Measurements from ENCODE around the gene MAST3. TPM values are rescaled to one million over a fixed set of nuclear protein-coding genes. Genes with fewer than 3 reads are reported as not detected.

MAST3 gene
- total RNA-seq, 1 donor from 2014 or later, result 12.4 TPM

DNA sequence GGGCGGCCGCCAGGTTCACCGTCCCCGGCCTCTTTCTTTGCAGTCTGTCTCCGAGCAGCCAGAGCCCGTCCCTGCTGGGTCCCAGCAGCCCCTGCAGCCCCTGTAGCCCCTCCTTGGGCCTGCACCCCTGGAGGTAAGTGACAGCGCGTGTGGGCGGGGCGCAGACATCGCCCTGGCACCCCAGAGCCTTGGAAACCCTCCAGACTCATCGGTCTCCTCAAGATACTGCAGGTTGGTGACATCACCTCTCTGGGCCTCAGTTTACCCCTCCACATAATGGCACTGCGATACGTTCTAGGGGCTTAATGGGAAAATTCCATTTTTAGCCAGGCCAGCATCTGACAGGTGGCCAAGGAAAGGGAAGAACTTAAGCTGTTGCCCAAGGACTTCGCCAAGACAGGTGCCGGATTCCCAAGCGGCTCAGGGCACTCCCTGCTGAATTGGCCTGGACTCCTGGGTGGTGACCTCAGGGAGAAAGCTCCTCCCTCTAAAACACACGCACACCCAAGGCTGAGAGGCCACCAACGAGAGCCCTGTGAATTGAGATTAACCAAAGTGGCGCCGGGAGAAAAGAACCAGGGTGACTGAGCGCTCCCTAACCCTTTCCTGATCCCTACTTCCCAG is 13.1 kb downstream of the MAST3 start:
- DNase-seq (ENCODE audit: low spot score), result no peak

DNA sequence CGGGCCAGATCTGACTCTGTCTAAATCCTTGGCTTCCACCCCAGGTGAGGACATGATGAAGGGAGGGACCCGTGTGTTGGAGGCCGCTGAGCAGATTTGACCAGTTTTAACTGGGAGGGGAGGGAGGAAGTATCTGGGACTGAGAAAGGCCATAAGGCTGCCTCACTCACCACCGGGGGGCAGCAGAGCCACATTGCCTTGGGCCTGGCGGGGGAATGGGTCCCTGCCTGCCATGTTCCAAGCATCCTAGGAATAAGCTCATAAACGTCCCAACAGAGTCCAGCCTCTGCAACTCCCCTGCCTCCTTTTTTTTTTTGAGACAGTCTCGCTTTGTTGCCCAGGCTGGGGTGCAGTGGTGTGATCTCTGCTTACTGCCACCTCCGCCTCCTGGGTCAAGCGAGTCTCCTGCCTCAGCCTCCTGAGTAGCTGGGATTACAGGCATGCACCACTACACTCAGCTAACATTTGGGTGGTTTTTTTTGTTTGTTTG is 15.5 kb downstream of the MAST3 start:
- peak; percentile 90 for DNase-seq (ENCODE audit: low spot score)

DNA sequence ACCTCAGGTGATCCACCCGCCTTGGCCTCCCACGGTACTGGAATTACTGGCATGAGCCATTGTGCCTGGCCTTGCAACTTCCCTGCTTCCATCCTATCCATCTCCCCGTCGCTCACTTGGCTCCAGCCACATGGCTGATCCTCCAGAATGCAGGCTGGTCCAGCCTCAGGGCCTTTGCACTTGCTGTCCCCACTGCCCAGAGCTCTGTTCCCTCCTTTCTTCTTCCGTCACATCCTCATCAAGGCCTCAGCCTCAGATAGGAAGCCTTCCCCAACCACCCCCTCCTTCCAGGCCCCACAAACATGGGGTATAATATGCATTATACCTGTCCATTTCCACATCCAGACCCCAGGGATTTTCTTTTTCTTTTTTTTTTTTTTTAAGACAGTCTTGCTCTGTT is 16.2 kb downstream of the MAST3 start:
- DNase-seq (ENCODE audit: low spot score), result no peak

DNA sequence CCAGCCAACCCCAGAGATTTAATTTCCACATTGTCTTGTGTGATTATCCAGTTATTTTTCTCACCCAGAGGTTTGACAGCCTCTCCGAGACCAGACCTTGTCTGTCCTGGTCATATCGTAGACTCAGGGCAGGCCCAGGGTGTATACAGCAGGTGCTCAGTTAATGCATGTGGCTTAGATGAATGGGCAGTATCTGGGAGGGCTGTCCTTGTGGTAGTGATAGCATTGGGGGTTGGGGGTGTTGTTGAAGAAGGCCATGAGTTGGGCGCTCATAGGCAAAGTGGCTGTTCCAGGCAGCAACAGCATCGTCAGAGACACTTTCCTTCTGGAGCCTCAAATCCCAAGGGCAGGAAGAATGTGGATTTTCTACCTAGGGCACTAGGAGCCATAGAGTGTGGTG is 16.9 kb downstream of the MAST3 start:
- DNase-seq (ENCODE audit: low spot score), result no peak

DNA sequence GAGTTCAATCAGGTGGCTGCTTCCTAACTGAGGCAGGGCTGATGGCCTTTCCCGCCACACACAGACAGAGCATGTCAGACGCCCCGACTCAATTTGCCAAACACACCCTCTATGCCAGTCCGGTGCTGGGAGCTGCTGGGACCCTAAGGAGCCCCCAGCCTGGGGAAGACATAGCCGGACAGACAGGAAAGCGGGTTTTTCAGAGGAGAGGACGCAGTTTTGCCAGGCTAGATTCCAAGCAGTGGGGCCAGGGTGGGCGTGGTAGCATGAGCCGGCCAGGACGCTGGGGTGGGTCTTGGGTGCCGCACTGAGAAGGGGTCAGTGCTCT is 19.8 kb downstream of the MAST3 start:
- DNase-seq (ENCODE audit: low spot score), result no peak

DNA sequence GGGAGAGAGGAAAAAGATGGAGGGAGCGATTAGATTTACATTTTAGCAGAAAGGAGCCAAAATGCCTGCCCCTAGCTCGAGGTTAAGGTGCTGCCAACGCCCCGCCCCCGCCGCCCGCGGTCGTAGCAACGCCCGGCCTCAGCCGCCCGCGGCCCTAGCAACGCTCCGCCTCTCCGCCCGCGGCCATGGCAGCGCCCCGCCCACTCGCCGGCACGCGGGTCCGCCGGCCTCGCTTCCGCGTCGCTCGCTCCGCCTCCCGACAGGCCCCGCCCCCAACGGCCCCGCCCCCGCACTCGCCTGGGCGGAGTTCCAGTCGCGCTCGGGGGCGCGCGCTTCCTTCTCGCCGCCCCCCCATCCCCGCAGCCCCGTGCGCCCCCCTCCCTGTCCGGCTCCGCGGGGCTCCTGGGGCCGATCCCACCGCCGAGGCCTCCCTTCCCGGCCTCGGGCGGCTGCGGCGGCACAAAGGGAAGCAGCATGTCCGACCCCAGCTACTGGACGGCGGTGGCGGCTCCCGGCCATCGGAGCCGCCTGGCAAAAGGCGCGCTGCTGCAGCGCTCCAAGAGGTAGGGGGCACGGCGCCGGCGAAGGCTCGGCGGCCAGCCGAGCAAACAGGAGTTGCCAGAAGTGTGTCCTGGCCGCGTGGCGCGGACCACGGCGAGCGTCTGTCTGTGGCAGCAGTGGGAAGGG is 20.3 kb downstream of the MAST3 start:
- peak; percentile 90 for DNase-seq (ENCODE audit: low spot score)

DNA sequence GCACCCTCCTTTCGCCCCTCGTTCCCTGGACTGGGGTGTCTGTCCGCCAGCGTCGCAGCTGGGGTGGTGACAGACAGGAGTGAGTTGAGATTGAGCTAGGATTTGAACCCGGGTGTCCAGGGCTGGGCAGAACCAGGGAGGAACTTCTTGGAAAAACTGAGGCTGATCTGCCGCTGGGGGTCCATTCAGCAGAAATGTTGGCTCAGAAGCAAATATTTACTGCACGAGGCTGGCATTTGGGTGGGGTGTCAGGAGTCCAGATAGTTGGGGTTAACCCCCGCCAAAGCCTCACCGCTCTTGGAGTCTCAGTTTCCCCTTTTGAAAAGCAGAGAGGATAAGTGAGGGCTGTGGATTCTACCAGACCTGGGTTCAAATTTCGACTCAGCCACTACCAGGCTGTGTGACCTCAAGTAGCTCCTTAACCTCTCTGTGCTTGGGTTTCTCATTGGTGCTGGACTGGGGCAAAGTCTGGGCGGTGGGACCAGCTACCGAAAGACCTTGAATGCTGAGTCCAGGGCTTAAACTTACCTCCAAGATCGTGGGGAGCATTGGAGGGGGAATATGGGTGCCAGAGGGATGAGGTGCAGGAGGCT is 20.9 kb downstream of the MAST3 start:
- no peak for DNase-seq (ENCODE audit: low spot score)

DNA sequence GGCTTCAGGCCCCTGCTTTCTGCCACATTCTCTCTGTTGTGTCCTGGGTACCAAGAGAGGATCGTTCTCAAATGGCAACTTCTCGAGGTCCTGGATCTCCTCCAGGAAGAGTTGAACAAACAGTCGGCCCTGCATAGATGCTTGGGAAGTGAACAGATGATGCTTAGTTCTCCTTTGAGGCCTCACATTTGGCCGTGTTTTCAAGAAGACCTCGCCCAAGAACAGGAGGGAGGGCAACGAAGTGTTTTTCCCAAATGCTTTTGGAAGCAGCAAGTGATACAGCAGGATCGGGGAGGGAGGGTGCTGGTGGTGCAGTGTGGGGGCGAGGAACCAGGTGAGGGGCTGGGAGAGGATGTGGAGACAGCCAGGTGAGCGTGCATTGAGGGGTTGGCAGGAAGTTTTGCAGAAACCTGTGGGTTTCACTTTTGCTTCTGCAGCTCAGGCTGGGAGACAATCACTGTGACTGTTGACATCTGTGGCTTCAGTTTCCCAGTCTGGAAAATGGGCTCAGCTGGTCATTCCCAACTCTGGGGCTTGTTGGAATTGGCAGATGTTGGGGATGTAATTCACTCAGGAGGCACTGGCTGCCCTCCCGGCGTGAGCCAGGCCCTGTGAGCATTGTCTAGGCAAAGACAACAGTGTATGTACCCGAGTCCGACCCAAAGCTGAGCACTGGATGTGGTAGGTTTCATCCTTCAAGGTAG is 21.6 kb downstream of the MAST3 start:
- no peak for DNase-seq (ENCODE audit: low spot score)

DNA sequence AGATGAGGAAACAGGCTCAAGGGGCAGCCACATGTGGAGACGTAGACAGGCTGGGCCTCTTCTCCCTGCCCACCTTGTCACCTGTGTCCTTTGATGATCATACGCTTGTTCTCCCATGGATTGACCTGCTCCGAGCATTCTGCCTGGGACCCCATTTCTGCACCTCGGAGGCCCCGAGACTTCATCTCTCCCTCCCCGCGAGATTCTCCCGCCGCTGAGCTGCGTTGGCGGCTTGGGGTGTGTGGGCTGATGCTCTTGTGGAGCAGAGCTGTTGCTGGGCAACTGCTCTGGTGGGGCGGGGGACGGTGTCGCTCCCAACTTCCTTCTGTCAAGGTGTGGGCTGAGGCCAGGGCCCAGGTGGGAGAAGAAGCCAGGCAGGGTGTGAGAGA is 22.1 kb downstream of the MAST3 start:
- no peak for DNase-seq (ENCODE audit: low spot score)

DNA sequence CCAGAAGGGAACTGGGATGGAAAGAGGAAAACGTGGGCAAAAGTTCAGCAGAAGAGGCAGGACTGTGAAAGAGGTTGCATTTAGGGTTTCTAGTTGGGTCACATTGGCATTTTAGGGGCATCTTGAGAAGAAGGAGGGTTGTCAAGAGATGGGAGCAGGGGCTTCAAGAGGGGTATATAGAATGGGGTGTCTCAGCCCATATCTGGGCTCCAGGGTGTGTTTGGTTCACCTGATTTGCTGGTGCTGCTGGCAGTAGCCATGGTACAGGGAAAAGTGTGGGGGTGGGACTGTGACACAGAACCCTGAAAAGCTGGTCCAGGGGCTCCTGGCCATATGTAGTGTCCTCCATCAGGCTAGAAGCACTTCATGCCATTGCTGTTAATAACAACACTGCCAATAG is 22.5 kb downstream of the MAST3 start:
- DNase-seq (ENCODE audit: low spot score), result no peak

DNA sequence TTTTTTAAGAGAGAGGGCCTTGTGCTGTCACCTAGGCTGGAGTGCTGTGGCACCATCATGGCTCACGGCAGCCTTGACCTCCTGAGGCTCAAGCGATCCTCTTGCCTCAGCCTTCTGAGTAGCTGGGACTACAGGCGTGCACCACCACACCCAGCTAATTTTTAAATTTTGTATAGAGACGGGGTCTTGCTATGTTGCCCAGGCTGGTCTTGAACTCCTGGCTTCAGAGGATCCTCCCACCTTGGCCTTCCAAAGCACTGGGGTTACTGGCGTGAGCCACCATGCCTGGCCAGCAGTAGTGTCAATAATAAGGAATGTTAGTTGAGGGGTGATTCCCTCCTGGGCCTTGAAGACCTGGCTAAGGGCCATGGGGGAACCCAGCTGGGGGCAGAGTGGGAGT is 23.6 kb downstream of the MAST3 start:
- DNase-seq (ENCODE audit: low spot score), result no peak

DNA sequence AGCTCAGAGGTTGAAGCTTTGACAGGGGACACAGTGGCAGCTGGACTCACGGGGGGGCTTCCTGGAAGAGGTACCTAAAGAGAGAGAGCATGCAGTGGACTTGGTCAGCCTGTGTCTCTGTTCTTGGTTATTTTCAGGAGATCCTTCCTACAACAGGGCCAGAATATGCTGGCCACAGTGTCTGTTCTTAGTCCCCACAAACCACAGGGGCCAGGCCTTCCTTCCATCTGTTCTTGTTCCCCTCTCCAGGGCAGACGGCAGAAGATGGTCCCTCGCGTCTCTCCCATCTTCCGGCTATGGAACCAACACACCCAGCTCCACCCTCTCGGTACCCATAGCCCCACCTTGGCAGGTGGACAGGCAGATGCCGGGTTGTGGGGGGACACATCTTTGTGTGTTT is 24.8 kb downstream of the MAST3 start:
- no peak for DNase-seq (ENCODE audit: low spot score)

DNA sequence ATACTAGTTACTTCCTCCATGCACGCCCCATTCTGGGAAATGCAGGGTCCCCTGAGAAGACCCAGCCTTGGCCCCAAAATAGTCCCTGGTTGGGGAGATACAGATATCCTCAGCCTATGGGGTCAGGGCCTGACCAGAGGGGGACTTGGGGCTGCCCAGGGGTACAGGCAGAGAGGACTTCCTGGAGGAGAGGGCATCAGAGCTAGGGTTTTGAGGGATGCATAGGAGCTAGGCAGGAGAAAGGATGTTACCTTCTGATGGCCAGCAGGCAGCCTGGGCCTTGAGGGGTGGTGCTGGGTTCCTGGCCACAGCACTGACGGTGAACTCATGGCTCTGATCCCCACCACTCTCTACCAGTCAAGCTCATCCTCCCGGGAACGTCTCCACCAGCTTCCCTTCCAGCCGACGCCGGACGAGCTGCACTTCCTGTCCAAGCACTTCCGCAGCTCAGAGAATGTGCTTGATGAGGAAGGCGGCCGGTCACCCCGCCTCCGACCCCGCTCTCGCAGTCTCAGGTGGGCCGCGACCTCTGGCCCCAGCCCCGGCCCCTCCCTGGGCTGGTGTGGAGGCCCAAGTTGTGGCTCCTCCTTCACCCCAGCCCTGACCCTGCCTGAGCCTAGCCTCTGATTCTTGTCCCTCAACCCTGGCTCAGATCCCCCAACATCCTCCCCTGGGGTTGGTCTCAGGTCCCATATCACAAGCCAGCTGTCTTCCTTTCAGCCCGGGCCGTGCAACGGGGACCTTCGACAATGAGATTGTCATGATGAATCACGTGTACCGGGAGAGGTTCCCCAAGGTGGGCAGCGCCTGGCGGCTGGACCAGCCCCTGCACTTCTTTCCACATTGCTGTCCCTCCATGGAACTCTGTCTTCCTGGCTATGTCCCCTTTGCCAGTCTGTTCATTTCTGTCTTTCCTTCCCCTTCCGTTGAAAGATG is 25.6 kb downstream of the MAST3 start:
- no peak for DNase-seq (ENCODE audit: low spot score)

DNA sequence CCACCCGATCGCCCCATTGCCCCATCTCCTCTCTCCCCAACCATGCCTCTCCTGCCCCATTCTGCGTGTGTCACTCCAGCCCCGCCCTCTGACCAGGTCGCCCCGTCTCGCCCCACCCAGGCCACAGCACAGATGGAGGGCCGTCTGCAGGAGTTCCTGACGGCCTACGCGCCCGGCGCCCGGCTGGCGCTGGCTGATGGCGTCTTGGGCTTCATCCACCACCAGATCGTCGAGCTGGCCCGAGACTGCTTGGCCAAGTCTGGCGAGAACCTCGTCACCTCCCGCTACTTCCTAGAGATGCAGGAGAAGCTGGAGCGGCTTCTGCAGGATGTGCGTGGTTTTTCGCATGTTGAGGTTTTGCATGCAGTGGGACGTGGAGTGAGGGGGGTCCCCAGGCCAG is 26.2 kb downstream of the MAST3 start:
- DNase-seq (ENCODE audit: low spot score), result no peak

DNA sequence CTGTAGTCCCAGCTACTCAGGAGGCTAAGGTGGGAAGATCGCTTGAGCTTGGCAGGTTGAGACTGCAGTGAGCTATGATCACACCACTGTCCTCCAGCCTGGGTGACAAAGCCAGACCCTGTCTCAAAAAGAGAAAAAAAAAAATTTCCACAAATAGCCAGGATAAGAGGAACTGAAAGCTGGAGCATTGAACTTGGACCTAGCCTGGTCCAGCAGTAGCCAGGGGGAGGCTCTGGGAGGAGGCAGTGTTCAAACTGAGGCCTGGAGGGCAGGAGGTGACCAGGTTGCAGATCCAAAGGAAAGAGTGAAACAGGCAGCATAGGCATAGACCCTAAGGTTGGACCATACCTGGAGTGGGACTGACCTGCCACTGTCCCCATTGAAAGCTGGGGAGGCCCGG is 28.5 kb downstream of the MAST3 start:
- DNase-seq (ENCODE audit: low spot score), result no peak

DNA sequence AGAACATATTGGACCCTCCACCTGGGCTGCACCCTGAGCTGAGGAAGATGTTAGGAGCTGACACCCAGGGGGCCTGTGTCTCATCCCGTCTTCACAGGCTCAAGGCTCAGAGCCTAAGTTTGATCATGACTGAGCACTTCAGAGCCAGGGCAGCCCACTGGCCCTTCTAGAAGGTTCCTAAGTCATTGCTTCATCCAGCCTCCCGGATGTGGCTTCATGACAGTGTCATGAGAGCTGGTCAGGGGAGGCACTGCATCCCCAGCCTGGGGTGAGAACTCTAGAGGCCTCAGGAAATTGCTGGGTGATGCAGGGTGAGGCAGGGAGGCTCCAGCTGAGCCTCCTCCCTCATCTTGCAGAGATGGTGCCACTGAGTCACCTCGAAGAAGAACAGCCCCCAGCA is 30.5 kb downstream of the MAST3 start:
- DNase-seq (ENCODE audit: low spot score), result no peak

DNA sequence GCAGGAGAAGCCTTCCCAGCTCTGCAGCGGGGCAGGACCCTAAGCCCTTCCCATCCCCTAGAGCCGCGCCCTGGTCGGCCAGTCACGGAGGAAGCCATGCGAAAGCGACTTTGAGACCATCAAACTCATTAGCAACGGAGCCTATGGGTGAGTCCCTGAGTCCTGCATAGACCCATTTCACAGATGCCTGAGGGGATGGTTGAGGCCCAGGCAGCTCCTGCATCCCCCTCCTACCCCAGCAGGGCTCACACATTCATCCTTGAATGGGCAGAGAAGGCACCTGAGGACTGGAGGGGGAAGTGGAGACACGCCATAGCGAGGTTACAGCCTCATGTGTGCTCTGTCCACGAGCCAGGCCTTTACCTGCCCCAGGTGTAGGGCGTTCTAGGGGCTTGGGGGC is 31.2 kb downstream of the MAST3 start:
- DNase-seq (ENCODE audit: low spot score), result no peak

DNA sequence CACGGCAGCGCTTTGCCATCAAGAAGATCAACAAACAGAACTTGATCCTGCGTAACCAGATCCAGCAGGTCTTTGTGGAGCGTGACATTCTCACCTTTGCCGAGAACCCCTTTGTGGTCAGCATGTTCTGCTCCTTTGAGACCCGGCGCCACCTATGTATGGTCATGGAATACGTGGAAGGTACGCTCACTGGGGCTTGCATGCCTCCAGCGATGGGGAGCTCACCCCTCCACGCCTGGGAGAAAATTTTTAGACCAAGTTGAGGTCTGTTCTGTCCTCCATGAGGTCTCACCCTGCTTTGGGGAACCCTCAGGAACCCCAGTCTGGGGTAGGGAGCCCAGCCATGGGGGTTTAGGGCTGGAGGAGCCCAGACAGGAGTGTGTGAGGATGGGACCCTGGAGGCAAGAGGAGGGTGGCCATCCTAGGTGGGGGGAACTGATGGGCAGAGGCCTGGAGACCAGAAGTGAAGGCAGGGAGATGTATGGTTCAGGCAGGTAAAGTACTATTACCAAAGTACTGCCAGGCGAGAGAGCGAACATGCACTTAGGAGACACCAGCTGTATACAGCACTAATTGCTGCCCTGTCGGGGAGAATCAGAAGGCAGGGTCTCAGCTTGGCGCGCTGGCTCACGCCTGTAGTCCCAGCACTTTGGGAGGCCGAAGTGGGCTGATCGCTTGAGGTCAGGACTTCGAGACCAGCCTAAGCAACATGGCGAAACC is 33.1 kb downstream of the MAST3 start:
- no peak for DNase-seq (ENCODE audit: low spot score)

DNA sequence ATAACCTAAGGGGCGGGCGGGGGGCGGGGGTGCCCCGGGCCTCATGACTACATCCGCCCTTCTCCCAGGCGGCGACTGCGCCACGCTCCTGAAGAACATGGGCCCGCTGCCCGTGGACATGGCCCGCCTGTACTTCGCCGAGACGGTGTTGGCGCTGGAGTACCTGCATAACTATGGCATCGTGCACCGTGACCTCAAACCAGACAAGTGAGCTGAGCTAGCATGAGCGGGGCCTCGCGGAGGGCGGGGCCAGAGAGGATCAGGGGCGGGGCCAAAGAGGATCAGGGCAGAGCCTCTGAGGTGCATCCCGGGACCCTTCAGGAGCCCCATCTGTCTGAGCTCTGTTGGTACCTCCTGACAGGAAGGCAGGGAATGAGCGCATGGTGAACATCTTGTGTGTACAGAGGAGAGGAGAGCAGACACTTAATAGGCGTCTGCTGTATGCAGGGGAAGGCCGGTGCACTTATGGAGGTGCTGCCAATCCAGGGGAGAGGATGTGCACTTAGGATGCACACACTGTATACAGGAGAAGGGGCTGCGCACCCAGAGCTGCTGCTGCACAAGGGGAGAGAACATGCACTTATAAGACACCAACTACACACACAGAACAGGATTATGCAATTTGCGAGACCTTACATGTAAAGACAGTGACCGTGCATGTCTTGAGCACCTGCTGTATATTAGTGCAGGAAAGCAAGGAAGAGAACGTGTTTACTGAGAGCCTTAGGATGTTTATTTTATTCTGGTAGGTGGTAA is 34.4 kb downstream of the MAST3 start:
- no peak for DNase-seq (ENCODE audit: low spot score)
